NB4 (cell line): ENCODE data around the gene FARP1.
"Not testable (repeated sequence)": the region's sequence is repeated elsewhere in the genome, so short reads cannot be mapped to it uniquely, and the experiment has no call there.

Experiments used
- DNase-seq: peaks from one replicate; pipeline ENCODE4 v3.0.0; 2010; ENCODE audit warnings: low read depth
- H3K4me3 ChIP-seq: one replicate; pipeline ENCODE4 v1.5.1; 2011; ENCODE audit warnings: mild to moderate bottlenecking, low read depth, low read length, moderate library complexity
- CTCF ChIP-seq: IDR thresholded peaks from one replicate; pipeline ENCODE4 v1.5.1; 2012; ENCODE audit warnings: low read depth, low read length
- MYC ChIP-seq: IDR thresholded peaks from 2 replicates; pipeline ENCODE4 v1.6.1; 2011; ENCODE audit warnings: low read depth, low read length
- POLR2A ChIP-seq: IDR thresholded peaks from 2 replicates; pipeline ENCODE4 v1.6.1; 2011; ENCODE audit warnings: mild to moderate bottlenecking; ENCODE audit not compliant: insufficient read length; ENCODE audit errors: extremely low read depth
- TF ChIP-seq, protein P1 (sequence below): IDR thresholded peaks from 2 replicates; pipeline ENCODE4 v1.6.1; 2011; ENCODE audit warnings: low read depth, low read length

Gene FARP1

DNA sequence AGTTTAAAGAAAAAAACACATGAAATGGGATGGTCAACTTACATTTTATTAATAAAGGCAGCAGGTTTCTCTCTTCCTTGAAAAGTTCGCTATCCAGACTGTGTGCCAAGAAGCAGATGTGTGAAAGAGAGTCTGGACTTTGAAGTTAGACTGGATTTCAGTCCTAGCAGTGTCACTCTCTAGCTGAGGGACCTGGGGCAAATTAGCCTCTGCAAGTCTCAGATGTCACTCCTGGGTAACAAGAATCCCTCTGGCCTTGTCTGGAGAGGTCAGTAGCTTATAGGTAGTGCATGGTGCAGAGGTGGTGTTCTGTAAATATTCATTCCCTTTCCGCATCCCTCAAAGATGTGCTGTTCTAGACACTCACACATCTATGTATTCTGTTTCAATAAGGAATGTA is 221.8 kb downstream of the FARP1 start:
- TF ChIP-seq MYC (no peak), POLR2A (no peak), CTCF (no peak)
- TF ChIP-seq, protein P1, sequence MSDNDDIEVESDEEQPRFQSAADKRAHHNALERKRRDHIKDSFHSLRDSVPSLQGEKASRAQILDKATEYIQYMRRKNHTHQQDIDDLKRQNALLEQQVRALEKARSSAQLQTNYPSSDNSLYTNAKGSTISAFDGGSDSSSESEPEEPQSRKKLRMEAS, result no peak
- no peak for DNase-seq
- no peak overlapping the region for H3K4me3 ChIP-seq

GRCh38 chr13:98365302-98365701 is 222.4 kb downstream of the FARP1 start:
- H3K4me3 ChIP-seq, result no peak overlapping the region
- no peak for DNase-seq
- TF ChIP-seq CTCF (no peak), POLR2A (no peak), MYC (no peak)
- TF ChIP-seq, protein P1, result no peak

- DNase-seq, result no peak
- TF ChIP-seq MYC (no peak), POLR2A (no peak), CTCF (no peak)
- TF ChIP-seq, protein P1, result no peak
- no peak overlapping the region for H3K4me3 ChIP-seq
These were observed 223.1 kb downstream of the FARP1 start for GRCh38 chr13:98366010-98366409.

DNA sequence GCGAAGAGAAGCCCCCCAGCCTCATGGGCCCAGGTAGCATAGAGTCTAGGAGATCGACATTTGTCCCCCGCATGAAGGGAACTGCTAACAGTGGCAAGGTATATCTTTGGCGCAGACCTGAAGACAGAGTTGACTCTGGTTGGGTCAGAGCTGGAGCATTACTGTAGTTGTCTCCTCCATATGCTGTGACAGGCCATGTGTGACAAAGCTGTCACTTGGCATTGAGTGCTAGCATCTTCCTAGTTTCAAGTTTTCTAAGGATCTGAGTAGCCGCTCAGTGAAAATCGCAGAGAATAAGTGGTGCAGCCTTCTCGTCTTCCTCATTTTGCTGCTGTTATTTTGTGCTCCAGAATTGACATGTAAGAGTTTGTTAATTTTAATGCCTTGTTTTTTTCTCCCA is 223.5 kb downstream of the FARP1 start:
- DNase-seq, result no peak
- H3K4me3 ChIP-seq, result no peak overlapping the region
- TF ChIP-seq CTCF (no peak), POLR2A (no peak), MYC (no peak)
- TF ChIP-seq, protein P1, result no peak

DNA sequence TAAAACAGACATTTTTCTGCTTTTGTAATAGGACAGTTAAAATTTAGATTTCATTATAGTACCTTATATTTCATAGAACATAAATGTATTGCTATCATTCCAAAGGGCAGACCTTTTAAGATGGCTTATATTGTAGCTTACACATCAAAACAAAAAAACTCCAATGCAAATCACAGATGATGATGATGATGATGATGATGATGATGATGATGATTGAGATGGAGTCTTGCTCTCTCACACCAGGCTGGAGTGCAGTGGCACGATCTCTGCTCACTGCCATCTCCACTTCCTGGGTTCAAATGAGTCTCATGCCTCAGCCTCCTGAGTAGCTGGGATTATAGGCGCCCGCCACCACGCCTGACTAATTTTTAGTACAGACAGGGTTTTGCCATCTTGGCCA is 224.1 kb downstream of the FARP1 start:
- TF ChIP-seq CTCF (no peak), POLR2A (no peak), MYC (no peak)
- TF ChIP-seq, protein P1, result no peak
- no peak for DNase-seq
- H3K4me3 ChIP-seq, result no peak overlapping the region

DNA sequence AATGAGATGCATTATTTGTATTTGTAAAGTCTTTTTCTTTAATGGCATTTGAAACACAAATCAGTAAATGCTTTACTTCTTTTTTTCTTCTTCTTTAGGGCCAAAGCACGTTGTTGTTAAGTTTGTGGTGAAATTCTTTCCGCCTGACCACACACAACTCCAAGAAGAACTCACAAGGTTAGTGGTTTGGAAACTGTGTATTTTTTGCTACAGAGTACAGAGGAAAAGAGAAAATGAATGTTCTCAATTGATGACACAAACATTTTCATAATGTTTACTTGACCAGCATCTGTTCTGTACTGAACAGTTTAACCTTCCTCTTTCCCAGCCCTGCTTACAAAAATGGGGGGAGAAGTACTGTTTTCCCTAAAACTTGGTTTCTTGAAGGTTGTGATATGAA is 225.1 kb downstream of the FARP1 start:
- no peak overlapping the region for H3K4me3 ChIP-seq
- no peak for DNase-seq
- TF ChIP-seq CTCF (no peak), POLR2A (no peak)
- TF ChIP-seq, protein P1, result no peak

- not testable (repeated sequence) for DNase-seq, H3K4me3 ChIP-seq
These were observed 226.6 kb downstream of the FARP1 start for GRCh38 chr13:98369520-98369919.
